GM12891 (cell line): ENCODE measurements around the gene KRTDAP.

ENCODE experiments used
- DNase-seq: peaks from one replicate; pipeline ENCODE4 v3.0.0; 2011; ENCODE audit warnings: low spot score; ENCODE audit not compliant: insufficient read length
- FAIRE-seq: peaks from 2 replicates; lab custom pipeline; 2011; peaks lifted over from hg19 to GRCh38; lab: Jason Lieb, UNC
- PAX5 ChIP-seq: IDR thresholded peaks from 2 replicates; pipeline ENCODE4 v1.6.1; 2011; ENCODE audit warnings: low read length, moderate library complexity, mild to moderate bottlenecking; ENCODE audit not compliant: insufficient read depth, severe bottlenecking
- POLR2A ChIP-seq: IDR thresholded peaks from 2 replicates; pipeline ENCODE4 v1.6.1; 2011; ENCODE audit warnings: low read depth, low read length, control low read depth
- POLR2AphosphoS5 ChIP-seq: IDR thresholded peaks from 2 replicates; pipeline ENCODE4 v1.6.1; 2011; ENCODE audit warnings: low read depth, low read length, control low read depth
- POU2F2 ChIP-seq: IDR thresholded peaks from 2 replicates; pipeline ENCODE4 v1.6.1; 2011; ENCODE audit warnings: low read depth, mild to moderate bottlenecking, control low read depth, low read length, moderate library complexity
- SPI1 ChIP-seq: IDR thresholded peaks from 2 replicates; pipeline ENCODE4 v1.6.1; 2011; ENCODE audit warnings: low read depth, low read length, control low read depth
- TAF1 ChIP-seq: IDR thresholded peaks from 2 replicates; pipeline ENCODE4 v1.6.1; 2011; ENCODE audit warnings: low read depth, low read length, control low read depth

The KRTDAP gene

DNA sequence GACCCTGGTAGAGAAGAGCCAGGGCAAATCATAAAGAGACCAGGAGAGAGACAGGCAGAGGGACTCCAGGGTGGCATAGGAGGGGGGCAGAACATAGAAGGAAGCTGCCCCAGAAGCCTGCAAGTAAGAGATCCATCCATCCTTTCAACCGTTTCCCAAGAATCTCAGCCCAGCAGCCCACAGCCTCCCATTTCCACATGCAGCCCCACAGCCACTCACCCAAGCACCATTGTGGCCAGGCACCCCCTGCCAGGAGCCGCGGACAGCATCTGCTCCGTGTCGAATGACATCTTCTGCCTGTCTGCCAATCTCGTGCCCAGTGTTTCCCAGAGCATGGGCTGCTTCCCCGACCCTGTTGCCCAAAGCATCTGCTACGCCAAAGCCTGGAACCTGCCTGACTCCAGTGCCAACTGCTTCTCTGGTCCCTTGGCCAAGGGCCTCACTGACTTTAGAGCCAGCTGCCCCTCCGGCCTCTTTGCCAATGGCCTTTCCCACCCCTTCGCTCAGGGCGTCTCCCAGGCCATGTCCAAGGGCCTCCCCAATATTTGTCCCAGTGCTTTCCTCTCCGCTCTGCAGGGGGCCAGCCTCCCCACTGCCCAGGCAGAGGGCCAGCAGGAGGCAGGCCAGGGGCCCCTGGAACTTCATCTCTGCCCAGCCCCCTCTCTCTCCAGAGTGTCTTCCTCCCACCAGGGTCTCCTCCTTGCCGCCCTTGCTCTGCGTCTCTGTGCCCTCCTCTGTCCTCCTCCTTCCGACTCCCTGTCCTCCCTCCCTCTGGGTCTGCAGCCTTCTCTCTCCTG is 22.8 kb upstream of the KRTDAP start:
- DNase-seq (no peak), FAIRE-seq (no peak)
- TF ChIP-seq POU2F2 (no peak), SPI1 (no peak), TAF1 (no peak), POLR2A (no peak), PAX5 (no peak), POLR2AphosphoS5 (no peak)

DNA sequence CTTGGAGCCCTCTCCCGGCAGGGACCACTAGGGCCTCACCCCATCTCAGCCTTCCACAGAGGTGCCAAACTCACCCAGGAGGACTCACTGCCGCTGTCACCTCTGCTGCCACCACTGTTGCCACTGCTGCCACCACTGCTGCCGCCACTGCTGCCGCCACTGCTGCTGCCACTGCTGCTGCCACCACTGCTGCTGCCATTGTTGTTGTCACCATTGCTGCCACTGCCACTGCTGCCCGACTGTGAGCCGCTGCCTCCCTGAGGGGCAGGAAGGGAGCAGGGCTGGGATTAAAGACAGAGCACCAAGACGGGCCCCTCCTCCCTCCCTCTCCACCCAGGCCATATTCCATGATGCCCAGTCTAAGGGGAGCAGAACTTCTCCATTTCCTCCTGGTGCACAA is 21.1 kb upstream of the KRTDAP start:
- TF ChIP-seq POLR2A = no peak
- no peak for TF ChIP-seq PAX5
- no peak for TF ChIP-seq TAF1
- no peak for TF ChIP-seq SPI1
- TF ChIP-seq POU2F2 = no peak
- TF ChIP-seq POLR2AphosphoS5 = no peak
- DNase-seq = no peak
- no peak for FAIRE-seq

DNA sequence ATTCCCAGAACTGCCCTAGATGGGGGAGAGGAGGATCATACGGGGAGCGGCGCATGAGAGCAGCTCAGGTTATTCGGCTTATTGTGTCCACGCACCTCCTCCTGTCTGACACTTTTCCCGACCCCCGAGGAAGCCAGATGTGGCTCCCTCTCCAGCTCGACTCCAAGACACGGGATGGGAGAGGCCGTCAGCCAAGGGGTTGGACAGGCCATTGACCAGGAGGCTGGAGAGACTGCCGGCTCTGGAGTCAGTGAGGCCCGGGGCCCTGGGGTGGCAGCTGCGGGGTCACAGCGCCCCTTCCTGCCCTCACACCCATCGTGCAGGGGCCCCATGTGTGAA is 20.3 kb upstream of the KRTDAP start:
- TF ChIP-seq POLR2A = no peak
- no peak for TF ChIP-seq SPI1
- no peak for TF ChIP-seq POU2F2
- no peak for TF ChIP-seq POLR2AphosphoS5
- no peak for TF ChIP-seq PAX5
- TF ChIP-seq TAF1 = no peak
- no peak for FAIRE-seq
- DNase-seq = no peak

DNA sequence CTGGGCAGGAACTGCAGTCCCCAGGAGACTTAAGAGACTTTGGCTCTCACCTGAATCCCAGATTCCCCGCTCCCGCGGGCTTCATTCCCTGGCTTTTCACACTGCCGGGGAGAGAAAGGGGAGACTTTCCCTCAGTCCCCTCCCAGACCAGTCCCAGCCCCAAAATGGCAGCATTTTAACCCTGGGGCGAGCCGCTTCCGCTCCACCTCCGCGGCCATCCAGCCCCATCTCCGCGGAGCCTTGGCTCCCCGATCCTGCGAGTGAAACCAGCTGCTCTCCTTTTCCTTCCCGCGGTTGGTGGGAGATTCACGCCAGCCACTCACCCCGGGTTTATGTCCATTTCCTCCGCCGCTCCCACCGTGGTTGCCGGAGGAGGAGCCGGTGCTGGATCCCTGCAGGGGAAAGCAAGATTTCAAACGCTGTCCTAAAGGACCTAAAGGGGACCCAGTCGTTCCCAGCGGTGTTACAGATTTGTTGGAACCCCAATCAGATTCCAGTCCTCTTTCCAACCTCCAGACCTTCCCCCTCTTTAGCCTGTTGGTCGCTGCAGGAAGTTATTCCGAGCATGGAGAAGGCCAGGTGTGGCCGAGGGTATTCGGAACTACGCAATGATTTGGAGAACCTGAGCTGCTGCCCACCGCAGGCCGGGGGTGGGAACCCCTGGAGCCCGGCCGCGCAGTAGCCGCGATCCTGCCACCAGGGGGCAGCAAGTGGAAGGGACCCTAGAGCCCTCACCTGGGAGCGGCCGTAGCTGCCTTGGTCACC is 19.8 kb upstream of the KRTDAP start:
- FAIRE-seq (peak; percentile 92), DNase-seq (peak; percentile 93)
- TF ChIP-seq POLR2A (peak; percentile 61), SPI1 (no peak), TAF1 (peak; percentile 88), POLR2AphosphoS5 (no peak; the same call in 1 of the 2 replicates), POU2F2 (no peak)

DNA sequence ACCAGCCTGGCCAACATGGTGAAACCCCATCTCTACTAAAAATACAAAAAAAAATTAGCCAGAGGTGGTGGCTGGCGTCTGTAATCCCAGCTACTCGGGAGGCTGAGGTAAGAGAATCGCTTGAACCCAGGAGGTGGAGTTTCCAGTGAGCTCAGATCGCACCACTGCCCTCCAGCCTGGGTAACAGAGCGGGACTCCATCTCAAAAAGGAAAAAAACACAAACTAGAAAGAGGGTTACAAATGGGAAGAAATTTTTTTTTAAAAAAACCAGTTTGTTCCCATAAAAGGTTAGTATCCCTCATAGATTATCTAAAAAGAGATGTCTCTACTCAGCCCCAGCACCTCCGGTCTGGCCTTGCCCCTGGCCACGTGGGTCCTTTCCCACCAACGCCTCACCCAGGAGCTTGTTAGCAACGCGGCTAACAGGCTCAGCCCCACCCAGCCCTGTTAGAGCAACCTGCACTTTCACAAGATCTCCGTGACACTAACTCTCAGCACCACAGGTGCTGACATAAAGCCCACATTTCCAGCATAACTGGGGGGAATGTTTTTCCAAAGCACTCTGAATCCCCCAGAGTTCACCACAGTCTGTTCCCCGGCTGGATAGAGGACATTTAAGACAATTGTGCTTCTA is 18.9 kb upstream of the KRTDAP start:
- peak; percentile 79 for FAIRE-seq
- no peak for DNase-seq
- TF ChIP-seq TAF1 (0 out of 2 replicates have a peak, but pooled peaks have one; percentile 24), SPI1 (no peak)

DNA sequence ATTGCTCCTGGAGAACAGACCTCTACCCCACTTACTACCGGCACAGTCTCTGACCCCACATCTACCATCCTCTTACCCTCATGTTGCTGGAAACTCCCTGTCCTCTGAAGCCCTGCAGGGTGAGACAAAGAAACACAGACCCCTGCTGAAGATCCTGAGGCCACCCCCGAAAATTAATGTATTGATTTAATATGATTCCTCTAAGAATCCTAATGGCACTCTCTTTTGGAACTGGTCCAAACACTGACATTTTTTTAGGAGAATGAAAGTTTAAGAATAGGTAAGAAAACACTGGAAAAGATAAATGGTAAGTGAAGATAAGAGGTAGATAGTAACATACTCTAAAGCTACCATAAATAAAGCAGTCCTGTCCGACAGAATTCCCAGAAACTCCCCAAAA is 17.9 kb upstream of the KRTDAP start:
- FAIRE-seq = no peak

DNA sequence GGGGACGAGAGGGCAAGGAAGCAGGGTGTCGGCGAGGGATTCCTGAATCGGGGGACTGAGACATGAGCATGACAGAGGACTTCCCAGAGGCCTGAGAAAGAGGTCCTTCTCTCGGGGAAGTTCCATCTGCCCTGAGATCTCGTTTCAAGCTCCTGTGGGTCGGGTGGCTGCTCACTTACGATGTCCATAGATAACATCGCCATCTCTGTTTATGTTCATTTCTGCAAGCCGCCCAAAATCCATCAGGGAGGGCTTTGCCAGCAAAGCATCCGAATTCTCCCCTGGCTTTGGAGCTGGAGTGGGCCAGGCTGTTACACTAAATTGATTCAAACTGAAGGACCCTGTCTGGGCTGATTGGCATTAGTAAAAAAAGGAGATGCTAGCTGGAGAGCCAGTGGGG is 17.3 kb upstream of the KRTDAP start:
- DNase-seq (no peak), FAIRE-seq (no peak)
- TF ChIP-seq TAF1 (no peak), POLR2AphosphoS5 (no peak), PAX5 (no peak), POLR2A (no peak), POU2F2 (no peak), SPI1 (no peak)

More for the DNA sequence above, 17.9 kb upstream of the KRTDAP start:
- DNase-seq = no peak
- no peak for TF ChIP-seq PAX5
- no peak for TF ChIP-seq TAF1
- no peak for TF ChIP-seq POU2F2

DNA sequence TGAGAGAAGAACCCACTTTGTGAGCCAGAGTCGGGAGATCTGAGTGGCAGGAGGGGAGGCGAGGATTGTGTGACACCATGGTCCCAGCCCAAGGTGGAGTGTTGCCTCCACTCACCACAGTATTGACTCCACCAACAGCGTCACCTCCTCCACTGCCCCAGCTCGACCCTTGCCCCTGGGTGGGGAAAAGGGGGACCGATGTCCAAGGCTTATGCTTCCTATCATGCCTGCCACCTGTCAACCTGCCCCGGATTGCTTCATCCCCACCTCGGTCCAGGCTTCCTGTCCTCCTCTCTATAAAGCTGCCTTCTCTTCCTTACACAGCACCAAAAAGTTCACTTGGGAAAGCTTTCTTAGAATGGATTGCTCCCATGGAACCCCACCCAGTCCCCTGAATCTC is 15.7 kb upstream of the KRTDAP start:
- TF ChIP-seq SPI1 (no peak), TAF1 (no peak), POLR2A (no peak), POU2F2 (no peak), PAX5 (no peak), POLR2AphosphoS5 (no peak)
- FAIRE-seq (no peak), DNase-seq (no peak)

DNA sequence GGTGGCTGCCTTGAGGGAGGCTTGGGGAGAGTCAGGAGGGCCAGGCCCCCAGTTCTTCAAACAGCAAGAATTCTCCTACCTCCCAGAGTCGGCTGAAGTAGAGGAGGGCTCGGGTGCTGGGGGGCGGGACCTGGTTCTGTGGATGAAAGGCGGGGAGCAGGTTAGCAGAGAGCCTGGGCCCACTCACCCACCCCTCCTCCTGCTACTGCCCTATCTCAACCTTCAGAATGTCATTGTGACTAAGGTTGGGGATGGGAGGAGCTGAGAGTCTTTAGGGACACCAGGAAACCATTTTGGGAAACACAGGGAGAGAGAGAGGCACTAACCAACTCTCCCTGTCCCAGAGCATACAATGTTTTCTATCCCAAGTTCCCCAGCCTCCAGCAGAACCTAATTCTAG is 12.5 kb upstream of the KRTDAP start:
- no peak for DNase-seq
- TF ChIP-seq POLR2A = no peak
- no peak for TF ChIP-seq POLR2AphosphoS5
- TF ChIP-seq SPI1 = no peak
- TF ChIP-seq TAF1 = no peak
- TF ChIP-seq PAX5 = no peak
- no peak for TF ChIP-seq POU2F2
- FAIRE-seq = no peak

DNA sequence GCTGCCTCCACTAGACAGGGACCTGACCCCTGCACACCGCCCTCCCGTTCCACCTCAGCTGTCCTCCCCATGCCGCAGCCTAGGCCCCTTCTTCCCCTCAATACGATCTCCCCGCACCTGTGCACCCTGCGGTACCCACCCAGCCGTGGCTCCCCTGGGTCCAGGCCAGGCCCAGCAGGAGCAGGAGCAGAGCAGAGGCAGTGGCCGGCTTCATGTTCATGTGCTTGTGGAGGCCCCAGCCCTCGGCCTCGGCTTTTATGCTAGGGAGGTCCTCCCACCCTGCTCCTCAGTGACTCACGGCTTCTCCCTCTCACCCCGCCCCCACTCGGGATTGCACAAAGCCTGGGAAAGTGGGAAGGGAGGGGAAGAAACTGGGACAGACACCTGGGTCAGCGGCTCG is 11.4 kb upstream of the KRTDAP start:
- TF ChIP-seq PAX5 (no peak), TAF1 (no peak), POLR2AphosphoS5 (no peak), POLR2A (no peak), POU2F2 (no peak), SPI1 (no peak)
- FAIRE-seq (no peak), DNase-seq (no peak)
